HFFc6 (cell line): ENCODE measurements around the gene PTPRN2. TPM values are rescaled to one million over a fixed set of nuclear protein-coding genes. Genes with fewer than 3 reads are reported as not detected.
"Not testable (repeated sequence)": the region's sequence is repeated elsewhere in the genome, so short reads cannot be mapped to it uniquely, and the experiment has no call there.

Source experiments
- DNase-seq: peaks from one replicate; pipeline ENCODE4 v3.0.0-alpha.2; 2018
- H3K27ac Mint-ChIP-seq: 2 replicates; pipeline ENCODE4 v1.8.0; 2020; ENCODE audit warnings: mild to moderate bottlenecking, mixed read lengths
- H3K27me3 Mint-ChIP-seq: 2 replicates; pipeline ENCODE4 v1.8.0; 2021; ENCODE audit warnings: mild to moderate bottlenecking, moderate library complexity, mixed read lengths; ENCODE audit not compliant: insufficient read depth
- H3K36me3 Mint-ChIP-seq: 2 replicates; pipeline ENCODE4 v1.8.0; 2021; ENCODE audit warnings: low read depth, mixed read lengths
- H3K4me1 Mint-ChIP-seq: 2 replicates; pipeline ENCODE4 v1.8.0; 2020; ENCODE audit warnings: low read depth, mixed read lengths
- H3K4me3 Mint-ChIP-seq: 2 replicates; pipeline ENCODE4 v1.8.0; 2020; ENCODE audit warnings: mild to moderate bottlenecking, moderate library complexity, mixed read lengths
- H3K9me3 Mint-ChIP-seq: 2 replicates; pipeline ENCODE4 v1.8.0; 2020; ENCODE audit warnings: mild to moderate bottlenecking, mixed read lengths
- CTCF ChIP-seq: fragments of 200-600 bp; sonication (generic); IDR thresholded peaks from 2 replicates; pipeline ENCODE4 v1.5.0; 2021; ENCODE audit warnings: antibody characterized with exemption, mild to moderate bottlenecking
- total RNA-seq, 6 experiments: library from RNA; stranded (reverse); fragmentation: NEBNext Ultra II Directional; extraction: Animal tissue kit (Norgen Biotek cat#: 25700); gene quantifications; 2 replicates in 1 of 6; 3 replicates in 5 of 6; pipeline ENCODE4 v1.2.3, GENCODE V29; 2021

The PTPRN2 gene
- total RNA-seq, 6 experiments from 2014 or later: 0.05 to 0.27 (median 0.23) TPM

DNA sequence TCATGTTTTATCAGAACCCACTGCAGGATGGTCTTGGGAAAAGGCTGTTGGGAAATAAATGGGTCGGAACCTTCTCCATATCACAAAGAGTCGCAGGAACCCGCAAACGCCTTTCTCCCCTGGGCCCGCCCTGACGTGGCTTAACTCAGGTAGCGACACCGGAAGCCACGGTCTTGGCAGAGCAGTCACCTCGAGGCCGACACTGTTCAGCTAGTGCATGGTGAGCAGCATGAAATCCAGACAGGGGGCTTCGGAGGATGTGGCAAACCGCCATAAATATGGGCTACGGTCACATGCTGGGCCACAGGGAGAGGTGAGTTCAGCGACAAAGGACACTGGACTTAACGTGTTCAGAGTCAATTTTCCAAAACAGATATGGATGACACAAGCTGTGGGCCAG is 421.9 kb downstream of the PTPRN2 start:
- no peak for DNase-seq
- peaks cover 3% of the 10 kb centered on the region; the same call in 1 of the 2 replicates for H3K27me3 Mint-ChIP-seq
- no peaks in the 10 kb centered on the region for H3K4me1 Mint-ChIP-seq
- H3K27ac Mint-ChIP-seq: no peak overlapping the region
- peaks cover 11% of the 10 kb centered on the region; the same call in 1 of the 2 replicates for H3K36me3 Mint-ChIP-seq
- no peak overlapping the region for H3K4me3 Mint-ChIP-seq
- TF ChIP-seq CTCF: no peak
- peaks cover 45% of the 10 kb centered on the region for H3K9me3 Mint-ChIP-seq

GRCh38 chr7:158164101-158165095 is 423.2 kb downstream of the PTPRN2 start:
- no peaks in the 10 kb centered on the region for H3K4me1 Mint-ChIP-seq

GRCh38 chr7:158161194-158161593 is 426.4 kb downstream of the PTPRN2 start:
- no peaks in the 10 kb centered on the region for H3K27me3 Mint-ChIP-seq
- TF ChIP-seq CTCF: no peak
- peaks cover 60% of the 10 kb centered on the region for H3K9me3 Mint-ChIP-seq
- peaks cover 15% of the 10 kb centered on the region; the same call in 1 of the 2 replicates for H3K36me3 Mint-ChIP-seq
- H3K4me3 Mint-ChIP-seq: no peak overlapping the region
- H3K4me1 Mint-ChIP-seq: no peaks in the 10 kb centered on the region
- no peak for DNase-seq
- H3K27ac Mint-ChIP-seq: no peak overlapping the region

More at GRCh38 chr7:158164101-158165095, 423.2 kb downstream of the PTPRN2 start:
- Mint-ChIP-seq H3K4me3 (no peak overlapping the region), H3K9me3 (peaks cover 52% of the 10 kb centered on the region), H3K27ac (no peak overlapping the region), H3K36me3 (peaks cover 11% of the 10 kb centered on the region; the same call in 1 of the 2 replicates), H3K27me3 (peaks cover 3% of the 10 kb centered on the region; the same call in 1 of the 2 replicates)
- no peak for DNase-seq
- no peak for TF ChIP-seq CTCF

- Mint-ChIP-seq H3K27me3 (peaks cover 4% of the 10 kb centered on the region; the same call in 1 of the 2 replicates), H3K4me3 (no peak overlapping the region), H3K4me1 (no peaks in the 10 kb centered on the region), H3K36me3 (peaks cover 20% of the 10 kb centered on the region), H3K9me3 (peaks cover 62% of the 10 kb centered on the region), H3K27ac (no peak overlapping the region)
- no peak for TF ChIP-seq CTCF
- DNase-seq: no peak
Measured at GRCh38 chr7:158160199-158160598, 427.4 kb downstream of the PTPRN2 start.

DNA sequence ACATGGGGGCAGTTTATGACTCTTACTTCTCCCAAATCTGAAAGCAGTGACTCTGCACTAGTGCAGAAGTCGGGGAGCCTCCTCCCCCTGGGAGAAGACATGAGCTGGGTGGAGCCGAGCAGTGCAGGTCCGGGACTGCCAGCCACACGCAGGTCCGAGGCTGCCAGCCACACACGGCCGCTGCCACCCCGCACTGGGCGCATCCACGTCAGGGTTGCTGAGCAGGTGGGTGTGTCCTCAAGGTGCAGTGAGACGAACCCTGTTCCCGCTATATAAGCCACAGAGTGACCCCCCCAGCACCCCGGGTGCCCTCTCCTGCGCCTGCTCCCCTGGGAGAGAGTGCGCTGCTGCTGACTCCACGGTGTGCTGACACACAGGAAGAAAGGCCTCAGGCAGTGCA is 430.2 kb downstream of the PTPRN2 start:
- no peak for DNase-seq
- Mint-ChIP-seq H3K36me3 (peaks cover 20% of the 10 kb centered on the region), H3K27me3 (peaks cover 4% of the 10 kb centered on the region; the same call in 1 of the 2 replicates), H3K4me1 (no peaks in the 10 kb centered on the region), H3K9me3 (peaks cover 61% of the 10 kb centered on the region), H3K27ac (no peak overlapping the region), H3K4me3 (no peak overlapping the region)
- TF ChIP-seq CTCF: no peak

DNA sequence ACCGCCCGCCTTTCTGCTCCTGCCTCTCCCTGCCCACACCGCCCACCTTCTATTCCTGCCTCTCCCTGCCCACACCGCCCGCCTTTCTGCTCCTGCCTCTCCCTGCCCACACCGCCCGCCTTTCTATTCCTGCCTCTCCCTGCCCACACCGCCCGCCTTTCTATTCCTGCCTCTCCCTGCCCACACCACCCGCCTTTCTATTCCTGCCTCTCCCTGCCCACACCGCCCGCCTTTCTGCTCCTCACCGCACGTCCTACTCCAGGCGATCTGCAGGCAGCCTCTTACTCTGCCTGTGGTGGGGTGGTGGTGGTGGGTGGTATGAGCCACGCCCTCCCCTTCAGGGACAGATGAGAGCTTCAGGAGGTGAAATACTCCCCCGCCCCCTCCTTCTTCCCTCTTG is 436.4 kb downstream of the PTPRN2 start:
- H3K27ac Mint-ChIP-seq, H3K27me3 Mint-ChIP-seq, H3K4me3 Mint-ChIP-seq, DNase-seq, H3K4me1 Mint-ChIP-seq: not testable (repeated sequence)
- Mint-ChIP-seq H3K9me3 (peaks cover 61% of the 10 kb centered on the region), H3K36me3 (peaks cover 16% of the 10 kb centered on the region)
